ENCODE measurements around the gene TSPEAR. TPM values are rescaled to one million over a fixed set of nuclear protein-coding genes. Genes with fewer than 3 reads are reported as not detected.

The TSPEAR gene
- polyA plus RNA-seq, 1 of the 3 experiments (the other 2 are of a cell fraction): 0.08 TPM

- H3K79me2 ChIP-seq (ENCODE audit: insufficient read depth): no peaks in the 10 kb centered on the region
- POLR2A ChIA-PET: no interaction called here
- H3K4me2 ChIP-seq: no peak overlapping the region
- H4K20me1 ChIP-seq (ENCODE audit: insufficient read depth): no peaks in the 10 kb centered on the region
- TF ChIP-seq RCOR1 (IDR thresholded peaks at IDR 0.05; ENCODE audit: low read length) (no peak), SMC3 (IDR thresholded peaks at IDR 0.05; ENCODE audit: low read depth, low read length) (no peak), RAD21 (IDR thresholded peaks at IDR 0.05; ENCODE audit: low read length) (no peak), YY1 (IDR thresholded peaks at IDR 0.05; ENCODE audit: low read depth) (no peak), TCF12 (IDR thresholded peaks at IDR 0.05) (no peak), EP300 (IDR thresholded peaks at IDR 0.05; ENCODE audit: borderline replicate concordance in 1 of 2, low read depth in 1 of 2, low read length in 1 of 2) (no peak), POLR2AphosphoS5 (IDR thresholded peaks at IDR 0.05; ENCODE audit: low read depth, low read length) (no peak), IRF3 (IDR thresholded peaks at IDR 0.05; ENCODE audit: low read depth, low read length) (no peak), RFX5 (IDR thresholded peaks at IDR 0.05; ENCODE audit: low read length) (no peak), FOXM1 (IDR thresholded peaks at IDR 0.05; ENCODE audit: low read depth) (no peak), NRF1 (IDR thresholded peaks at IDR 0.05; ENCODE audit: low read depth, low read length) (no peak), CHD2 (IDR thresholded peaks at IDR 0.05; ENCODE audit: low read length, partially characterized antibody) (no peak), FOSL2 (IDR thresholded peaks at IDR 0.05; ENCODE audit: borderline replicate concordance, low read depth) (no peak), NFIC (IDR thresholded peaks at IDR 0.05; ENCODE audit: borderline replicate concordance) (no peak), USF1 (IDR thresholded peaks at IDR 0.05; ENCODE audit: borderline replicate concordance, low read depth) (no peak), JUND (IDR thresholded peaks at IDR 0.05) (no peak), CTCF (IDR thresholded peaks at IDR 0.05) (no peak), TAF1 (IDR thresholded peaks at IDR 0.05; ENCODE audit: borderline replicate concordance, low read depth, low read length) (no peak)
- DNase-seq: no peak
- H2AFZ ChIP-seq (ENCODE audit: low read depth): no peak overlapping the region
- no peaks in the 10 kb centered on the region; a peak in 1 of 4 replicates for H3K4me1 ChIP-seq (ENCODE audit: control insufficient read depth in 1 of 2, insufficient read depth in 2 of 2, low read depth in 1 of 2, low read length in 1 of 2)
- H3K4me3 ChIP-seq (ENCODE audit: low read depth in 2 of 2, low read length in 1 of 2): no peak overlapping the region
- H3K27ac ChIP-seq (ENCODE audit: low read depth in 2 of 2, low read length in 1 of 2): no peak overlapping the region
- WGBS (ENCODE audit: low lambda C conversion rate): 66% methylated on average over 24 of the region's 26 CpGs
- H3K9me3 ChIP-seq: no peaks in the 10 kb centered on the region
- CTCF ChIA-PET: interaction anchor here (1.1 kb wide), 1 partner anchor 17 kb away, joined by 4 read pairs; no protein-coding TSS in a partner anchor
- H3K36me3 ChIP-seq (replicated peaks in 1 of 2; ENCODE audit: control insufficient read depth in 1 of 2, insufficient read depth in 2 of 2, low read length in 1 of 2): no peaks in the 10 kb centered on the region
- 0 out of 2 replicates have a peak, but pooled peaks cover 9% of the 10 kb centered on the region for H3K27me3 ChIP-seq (ENCODE audit: insufficient read depth)
- no peaks in the 10 kb centered on the region for H3F3A ChIP-seq (replicated peaks; ENCODE audit: insufficient read depth)
- H3K9me2 ChIP-seq: no peaks in the 10 kb centered on the region
- H3K9ac ChIP-seq: no peak overlapping the region
These were observed 203.5 kb downstream of the TSPEAR start for GRCh38 chr21:44507673-44508425.

Measured in SK-N-SH (cell line).